Thymus (tissue), 11 donors: ENCODE measurements around the gene NIPA2. TPM values are rescaled to one million over a fixed set of nuclear protein-coding genes. Genes with fewer than 3 reads are reported as not detected.

ENCODE experiments used
- DNase-seq, 9 donors: peaks; one replicate each; pipeline ENCODE4 v3.0.0-alpha.2; 2013; ENCODE audit warnings: low spot score in 9 of 9, low read depth in 6 of 9, missing footprints in 1 of 9
- H3K27ac ChIP-seq, 2 donors: one replicate each; pipeline ENCODE4 v1.5.1; 2013; ENCODE audit warnings: control low read depth in 1 of 2, low read depth in 1 of 2, low read length in 1 of 2, mild to moderate bottlenecking in 1 of 2, moderate library complexity in 1 of 2
- H3K27me3 ChIP-seq, 2 donors: one replicate each; pipeline ENCODE4 v1.5.1; 2013; ENCODE audit warnings: low read length in 1 of 2; ENCODE audit not compliant: control insufficient read depth in 2 of 2, insufficient read depth in 1 of 2
- H3K36me3 ChIP-seq, 2 donors: one replicate each; pipeline ENCODE4 v1.5.1; 2013; ENCODE audit warnings: low read length in 1 of 2, mild to moderate bottlenecking in 1 of 2, moderate library complexity in 1 of 2; ENCODE audit not compliant: control insufficient read depth in 2 of 2, insufficient read depth in 2 of 2
- H3K4me1 ChIP-seq, 2 donors: one replicate each; pipeline ENCODE4 v1.5.1; 2013; ENCODE audit warnings: low read length in 2 of 2; ENCODE audit not compliant: control insufficient read depth in 2 of 2, insufficient read depth in 2 of 2
- H3K4me3 ChIP-seq, 2 donors: one replicate each; pipeline ENCODE4 v1.5.1; 2013; ENCODE audit warnings: low read length in 2 of 2, control low read depth in 1 of 2, mild to moderate bottlenecking in 1 of 2
- H3K9me3 ChIP-seq, 2 donors: one replicate each; pipeline ENCODE4 v1.5.1; 2013; ENCODE audit warnings: low read length in 1 of 2, mild to moderate bottlenecking in 1 of 2; ENCODE audit not compliant: control insufficient read depth in 2 of 2, insufficient read depth in 1 of 2
- WGBS: extraction: QIAGEN DNeasy Blood & Tissue Kit; methylation state at CpG from one replicate; pipeline ENCODE4 v1.1.7; 2013; 5-methylcytosine and 5-hydroxymethylcytosine counted together
- polyA plus RNA-seq: library from polyadenylated mRNA; stranded (reverse); fragments of 200-250 nt; gene quantifications from one replicate; pipeline ENCODE4 v1.2.3, GENCODE V29; 2013
- total RNA-seq: library from RNA; stranded (reverse); fragments of 120-200 nt; gene quantifications from one replicate; pipeline ENCODE4 v1.2.4, GENCODE V29; 2013
- donor health status: healthy.

The NIPA2 gene
- total and polyA plus RNA-seq, 2 donors = 22.0 to 35.7 TPM

- Histone ChIP-seq H3K4me1 (no peaks in the 10 kb centered on the region), H3K9me3 (no peaks in the 10 kb centered on the region), H3K27ac (no peak overlapping the region), H3K36me3 (no peaks in the 10 kb centered on the region), H3K27me3 (no peaks in the 10 kb centered on the region), H3K4me3 (no peak overlapping the region)
- WGBS = 98% methylated on average over 11 of the region's 11 CpGs
- no peak for DNase-seq
Observed at GRCh38 chr15:22902046-22902445, 63.6 kb downstream of the NIPA2 start.

- no peak for DNase-seq
- 93% methylated on average over 12 of the region's 12 CpGs for WGBS
- H3K36me3 ChIP-seq = no peaks in the 10 kb centered on the region
- no peak overlapping the region for H3K4me3 ChIP-seq
- no peaks in the 10 kb centered on the region for H3K27me3 ChIP-seq
- no peaks in the 10 kb centered on the region for H3K4me1 ChIP-seq
- no peak overlapping the region for H3K27ac ChIP-seq
- H3K9me3 ChIP-seq = no peaks in the 10 kb centered on the region
Observed at GRCh38 chr15:22902578-22902977, 64.1 kb downstream of the NIPA2 start.

GRCh38 chr15:22902981-22903380 lies 64.5 kb downstream of the NIPA2 start:
- Histone ChIP-seq H3K27me3 (no peaks in the 10 kb centered on the region), H3K4me1 (no peaks in the 10 kb centered on the region), H3K27ac (no peak overlapping the region), H3K36me3 (no peaks in the 10 kb centered on the region), H3K4me3 (no peak overlapping the region), H3K9me3 (no peaks in the 10 kb centered on the region)
- WGBS = 91% methylated on average over 11 of the region's 11 CpGs
- DNase-seq = no peak

GRCh38 chr15:22903427-22903826 lies 65.0 kb downstream of the NIPA2 start:
- no peak for DNase-seq
- Histone ChIP-seq H3K27me3 (no peaks in the 10 kb centered on the region), H3K27ac (no peak overlapping the region), H3K4me1 (no peaks in the 10 kb centered on the region), H3K36me3 (no peaks in the 10 kb centered on the region), H3K4me3 (no peak overlapping the region), H3K9me3 (no peaks in the 10 kb centered on the region)
- 97% methylated on average over 18 of the region's 18 CpGs for WGBS

GRCh38 chr15:22903961-22904534 lies 65.6 kb downstream of the NIPA2 start:
- DNase-seq = no peak

GRCh38 chr15:22904736-22905135 lies 66.3 kb downstream of the NIPA2 start:
- DNase-seq = no peak
- H3K27ac ChIP-seq = no peak overlapping the region
- no peaks in the 10 kb centered on the region for H3K4me1 ChIP-seq
- H3K4me3 ChIP-seq = no peak overlapping the region
- no peaks in the 10 kb centered on the region for H3K36me3 ChIP-seq
- WGBS = 97% methylated on average over 11 of the region's 11 CpGs
- H3K27me3 ChIP-seq = no peaks in the 10 kb centered on the region
- no peaks in the 10 kb centered on the region for H3K9me3 ChIP-seq

More at GRCh38 chr15:22903961-22904534, 65.6 kb downstream of the NIPA2 start:
- Histone ChIP-seq H3K27me3 (no peaks in the 10 kb centered on the region), H3K4me1 (no peaks in the 10 kb centered on the region), H3K36me3 (no peaks in the 10 kb centered on the region), H3K4me3 (no peak overlapping the region), H3K27ac (no peak overlapping the region), H3K9me3 (no peaks in the 10 kb centered on the region)
- 90% methylated on average over 19 of the region's 19 CpGs for WGBS

GRCh38 chr15:22907161-22907950 lies 68.9 kb downstream of the NIPA2 start:
- Histone ChIP-seq H3K27ac (no peak overlapping the region), H3K36me3 (no peaks in the 10 kb centered on the region), H3K27me3 (no peaks in the 10 kb centered on the region), H3K4me1 (no peaks in the 10 kb centered on the region), H3K9me3 (no peaks in the 10 kb centered on the region), H3K4me3 (no peak overlapping the region)
- WGBS = 98% methylated on average over 16 of the region's 16 CpGs
- DNase-seq = no peak

- H3K27ac ChIP-seq = no peak overlapping the region
- WGBS = 98% methylated on average over 9 of the region's 9 CpGs
- no peak for DNase-seq
- no peaks in the 10 kb centered on the region for H3K36me3 ChIP-seq
- H3K9me3 ChIP-seq = no peaks in the 10 kb centered on the region
- no peak overlapping the region for H3K4me3 ChIP-seq
- H3K4me1 ChIP-seq = no peaks in the 10 kb centered on the region
- H3K27me3 ChIP-seq = no peaks in the 10 kb centered on the region
Observed at GRCh38 chr15:22908830-22909229, 70.4 kb downstream of the NIPA2 start.

- 93% methylated on average over 8 of the region's 8 CpGs for WGBS
- no peaks in the 10 kb centered on the region for H3K9me3 ChIP-seq
- H3K4me1 ChIP-seq = no peaks in the 10 kb centered on the region
- H3K27me3 ChIP-seq = no peaks in the 10 kb centered on the region
- no peaks in the 10 kb centered on the region for H3K36me3 ChIP-seq
- no peak overlapping the region for H3K4me3 ChIP-seq
- H3K27ac ChIP-seq = no peak overlapping the region
- DNase-seq = no peak
Observed at GRCh38 chr15:22911306-22911705, 72.8 kb downstream of the NIPA2 start.
